HepG2 (cell line): ENCODE measurements around the gene RAD52. TPM values are rescaled to one million over a fixed set of nuclear protein-coding genes. Genes with fewer than 3 reads are reported as not detected.
A peak's percentile ranks its signal among the peaks of the same experiment; 100 is the strongest.

ENCODE experiments used
- ATAC-seq: fragments of 200-7000 bp; cut with Tn5 transposase; 3 replicates; pipeline ENCODE4 v1.9.1; 2020; ENCODE audit warnings: mild to moderate bottlenecking, moderate library complexity
- BruUV-seq: library from RNA; stranded (reverse); fragments of 400-500 nt; replicated peaks from 2 replicates; lab custom pipeline; 2021; lab: Mats Ljungman, UMichigan
- CTCF ChIA-PET: fragments of 300-600 bp; formaldehyde crosslinking; extraction: SDS; loops from one replicate; lab custom pipeline; 2021; ENCODE audit warnings: low total read pairs, inconsistent platforms, low intra/inter-chr PET ratio; lab: Yijun Ruan, JAX
- POLR2A ChIA-PET: fragments of 350-600 bp; sonication (Branson Sonifier 250); formaldehyde crosslinking; loops from one replicate; lab custom pipeline; 2020; ENCODE audit warnings: antibody characterized with exemption, inconsistent platforms; lab: Yijun Ruan, JAX
- DNase-seq: peaks from one replicate; pipeline ENCODE4 v3.0.0-alpha.2; 2015; ENCODE audit warnings: low spot score
- FAIRE-seq: peaks from 3 replicates; lab custom pipeline; 2011; peaks lifted over from hg19 to GRCh38; lab: Jason Lieb, UNC
- H2AFZ ChIP-seq: one replicate; pipeline ENCODE4 v1.6.1; 2011; ENCODE audit warnings: low read length, inconsistent platforms
- H3K27ac ChIP-seq: fragments of 300-600 bp; 3 replicates; pipeline ENCODE4 v1.8.0; 2011; ENCODE audit warnings: mixed run types, mild to moderate bottlenecking, mixed read lengths, low read length, inconsistent platforms; ENCODE audit not compliant: insufficient read depth; ENCODE audit errors: extremely low read length
- H3K27me3 ChIP-seq, 2 experiments: fragments of 200-600 bp in 1 of 2; 2 replicates in 1 of 2; 3 replicates in 1 of 2; pipeline versions ENCODE4 v1.6.0 to v1.8.0; 2011; ENCODE audit warnings: low read length in 2 of 2, mild to moderate bottlenecking in 2 of 2, moderate library complexity in 2 of 2, inconsistent platforms in 1 of 2; ENCODE audit not compliant: insufficient read depth in 2 of 2, control insufficient read depth in 1 of 2
- H3K36me3 ChIP-seq, 2 experiments: fragments of 200-600 bp in 1 of 2; replicated peaks in 1 of 2; 2 replicates in 1 of 2; 3 replicates in 1 of 2; pipeline versions ENCODE4 v1.5.1 to v1.8.0; 2011; ENCODE audit warnings: low read length in 2 of 2, inconsistent platforms in 1 of 2; ENCODE audit not compliant: insufficient read depth in 2 of 2, control insufficient read depth in 1 of 2
- H3K4me1 ChIP-seq: 2 replicates; pipeline ENCODE4 v1.5.1; 2012; ENCODE audit warnings: low read length, inconsistent platforms; ENCODE audit not compliant: insufficient read depth
- H3K4me2 ChIP-seq: 2 replicates; pipeline ENCODE4 v1.6.0; 2011; ENCODE audit warnings: low read depth, low read length, inconsistent platforms
- H3K4me3 ChIP-seq, 3 experiments: fragments of 200-600 bp in 1 of 3; sonication (generic), shearing (Covaris generic) in 1 of 3; replicated peaks in 1 of 3; 2 replicates each; pipeline ENCODE4 v1.5.1; 2011 to 2016; ENCODE audit warnings: low read length in 3 of 3, inconsistent platforms in 2 of 3, low read depth in 2 of 3, mild to moderate bottlenecking in 2 of 3, control low read depth in 1 of 3, mixed read lengths in 1 of 3; ENCODE audit not compliant: insufficient read depth in 1 of 3
- H3K79me2 ChIP-seq: one replicate; pipeline ENCODE4 v1.6.1; 2011; ENCODE audit warnings: low read length, inconsistent platforms; ENCODE audit not compliant: insufficient read depth
- H3K9ac ChIP-seq: 2 replicates; pipeline ENCODE4 v1.6.0; 2011; ENCODE audit warnings: mild to moderate bottlenecking, low read depth, low read length, inconsistent platforms; ENCODE audit not compliant: insufficient read depth
- H3K9me3 ChIP-seq: 2 replicates; pipeline ENCODE4 v1.5.1; 2012; ENCODE audit warnings: mild to moderate bottlenecking, low read length
- H4K20me1 ChIP-seq: 2 replicates; pipeline ENCODE4 v1.6.0; 2011; ENCODE audit warnings: inconsistent platforms, mild to moderate bottlenecking, low read length, moderate library complexity; ENCODE audit not compliant: insufficient read depth
- BCL6 ChIP-seq: IDR thresholded peaks from 2 replicates; pipeline ENCODE4 v1.6.1; 2016; ENCODE audit warnings: missing genetic modification reagents, missing compliant biosample characterization
- LCORL ChIP-seq, 2 experiments: fragments of 450-650 bp in 1 of 2; sonication (generic) in 1 of 2; formaldehyde crosslinking in 1 of 2; IDR thresholded peaks; 2 replicates each; pipeline versions ENCODE4 v1.5.0 to v1.6.1; 2017 to 2020; ENCODE audit warnings: antibody characterized with exemption in 1 of 2, missing genetic modification reagents in 1 of 2
- MEIS1 ChIP-seq: sonication (generic); formaldehyde crosslinking; IDR thresholded peaks from 2 replicates; pipeline ENCODE4 v1.9.0; 2021; ENCODE audit warnings: mild to moderate bottlenecking, missing genetic modification reagents, moderate library complexity, borderline replicate concordance
- ZNF234 ChIP-seq: sonication (generic); formaldehyde crosslinking; conservative IDR thresholded peaks from 2 replicates; pipeline ENCODE4 v1.5.1; 2020; ENCODE audit warnings: mild to moderate bottlenecking, missing genetic modification reagents
- ZNF24 ChIP-seq: fragments of 450-650 bp; IDR thresholded peaks from 2 replicates; pipeline ENCODE4 v1.6.1; 2017; ENCODE audit warnings: antibody characterized with exemption, mild to moderate bottlenecking
- ZNF510 ChIP-seq: sonication (generic); formaldehyde crosslinking; IDR thresholded peaks from 2 replicates; pipeline ENCODE4 v1.4.0; 2020; ENCODE audit warnings: low read depth, mild to moderate bottlenecking, missing genetic modification reagents
- WGBS: methylation state at CpG from one replicate; pipeline ENCODE4 v1.1.6; 2017; ENCODE audit warnings: low lambda C conversion rate; 5-methylcytosine and 5-hydroxymethylcytosine counted together
- in situ Hi-C: cut with HindIII; loops from 2 replicates; pipeline ENCODE4 v1.10.0; 2017; ENCODE audit warnings: low pct_unique_long_range_greater_than_20kb; ENCODE audit not compliant: extremely low pct_ligation_motif_present
- intact Hi-C: fragments of 100-400 bp; cut with micrococcal nuclease; formaldehyde crosslinking; loops from one replicate; pipeline ENCODE4 v1.10.0; 2022; ENCODE audit not compliant: unreplicated experiment
- polyA plus RNA-seq, 8 experiments: library from polyadenylated mRNA; depleted of rRNA in 3 of 8; stranded (reverse) in 7 of 8; unstranded in 1 of 8; fragments of >200 nt; fragmentation: Illumina TruSeq in 4 of 8; extraction: Trizol in 4 of 8; gene quantifications; 2 replicates each; pipeline versions ENCODE4 v1.2.1 to v1.2.3, GENCODE V29; 2011 to 2016; ENCODE audit warnings: low read depth in 4 of 8, missing spikeins in 1 of 8, mixed read lengths in 1 of 8; ENCODE audit not compliant: insufficient read depth in 1 of 8
- total RNA-seq, 5 experiments: library from RNA; depleted of rRNA; stranded (reverse); fragments of >200 nt; fragmentation: Illumina TruSeq; extraction: Trizol; gene quantifications; 2 replicates each; pipeline ENCODE4 v1.2.3, GENCODE V29; 2016; ENCODE audit warnings: low read depth in 1 of 5
- TF ChIP-seq, protein P1 (sequence below): sonication (generic); formaldehyde crosslinking; IDR thresholded peaks from 2 replicates; pipeline ENCODE4 v1.4.0; 2020; ENCODE audit warnings: mild to moderate bottlenecking, missing genetic modification reagents
- TF ChIP-seq, protein P2 (sequence below), 2 experiments: sonication (generic) in 1 of 2; formaldehyde crosslinking in 1 of 2; IDR thresholded peaks; 2 replicates each; pipeline versions ENCODE4 v1.4.0 to v1.6.1; 2018 to 2020; ENCODE audit warnings: missing genetic modification reagents in 2 of 2, borderline replicate concordance in 1 of 2, low read depth in 1 of 2, mild to moderate bottlenecking in 1 of 2, missing biosample characterization in 1 of 2

RAD52 gene
- total and polyA plus RNA-seq, 2 of the 13 experiments (the other 11 are each of a cell fraction or from before 2014, with no cell fraction given), result 14.3 to 19.9 TPM

DNA sequence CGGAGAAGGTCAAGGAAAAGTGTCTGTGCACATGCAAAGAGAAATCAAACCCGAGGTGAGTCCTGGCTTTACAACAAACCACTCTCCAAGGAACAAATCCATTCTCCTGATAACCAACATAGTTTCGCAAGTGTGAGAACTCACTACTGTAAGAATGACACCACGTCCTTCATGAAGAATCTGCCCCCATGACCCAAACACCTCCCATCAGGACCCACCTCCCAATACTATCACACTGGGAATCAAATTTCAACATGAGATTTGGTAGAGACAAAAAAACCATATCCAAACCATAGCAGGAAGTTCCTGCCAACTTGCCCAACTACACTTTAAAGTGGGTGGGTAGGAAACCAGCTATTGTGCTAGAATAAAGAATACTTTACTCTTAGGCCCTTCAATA lies 39.2 kb upstream of the RAD52 start:
- CTCF ChIA-PET, result no interaction called here
- H3K27ac ChIP-seq, result no peak overlapping the region
- H3K9me3 ChIP-seq, result no peaks in the 10 kb centered on the region
- peaks cover 33% of the 10 kb centered on the region for H3K4me1 ChIP-seq
- 83% methylated on average over 4 of the region's 4 CpGs for WGBS
- intact Hi-C loops, result no loop called here
- H3K79me2 ChIP-seq, result peaks cover 20% of the 10 kb centered on the region
- BruUV-seq, result no TSS peak
- FAIRE-seq (peak; percentile 4), ATAC-seq (no peak), DNase-seq (no peak)
- H4K20me1 ChIP-seq, result no peaks in the 10 kb centered on the region
- POLR2A ChIA-PET, result interaction anchor here (1.0 kb wide), 1 partner anchor 40 kb away, joined by 3 read pairs; the partner anchor contains the start of gene RAD52
- no peak overlapping the region for H2AFZ ChIP-seq
- 0 out of 2 replicates have a peak overlapping the region, but pooled peaks have one; percentile 91 for H3K9ac ChIP-seq
- no peak overlapping the region for H3K4me3 ChIP-seq
- H3K27me3 ChIP-seq, result no peaks in the 10 kb centered on the region; a peak in 1 of 5 replicates
- peak overlapping the region; percentile 94; the same call in 1 of the 2 replicates for H3K4me2 ChIP-seq
- in situ Hi-C loops, result no loop called here
- TF ChIP-seq LCORL (IDR thresholded peaks at IDR 0.05), result no peak
- no peak for TF ChIP-seq LCORL (CRISPR knock-in tag; IDR thresholded peaks at IDR 0.05)
- TF ChIP-seq, protein P1, sequence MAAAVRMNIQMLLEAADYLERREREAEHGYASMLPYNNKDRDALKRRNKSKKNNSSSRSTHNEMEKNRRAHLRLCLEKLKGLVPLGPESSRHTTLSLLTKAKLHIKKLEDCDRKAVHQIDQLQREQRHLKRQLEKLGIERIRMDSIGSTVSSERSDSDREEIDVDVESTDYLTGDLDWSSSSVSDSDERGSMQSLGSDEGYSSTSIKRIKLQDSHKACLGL (CRISPR knock-in tag), result no peak
- no peaks in the 10 kb centered on the region for H3K36me3 ChIP-seq

DNA sequence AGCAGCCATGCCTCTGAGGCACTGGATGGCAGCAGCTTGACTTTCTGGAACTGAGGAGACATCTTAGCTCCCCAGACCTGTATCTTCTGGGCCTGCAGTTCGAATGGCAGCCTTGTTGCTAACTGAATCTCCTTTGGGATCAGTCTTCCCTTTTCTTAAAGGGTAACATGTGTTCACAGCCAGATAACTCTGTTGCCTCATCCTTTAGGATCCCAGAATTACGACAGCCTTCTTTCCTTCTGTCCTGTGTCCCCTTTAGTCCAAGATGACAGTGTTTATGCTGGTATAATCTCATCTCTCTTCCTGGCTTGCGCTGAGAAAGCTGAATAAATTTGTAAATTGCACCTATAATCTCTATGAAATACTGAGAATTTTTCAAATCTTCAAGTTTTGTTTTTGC lies 32.5 kb upstream of the RAD52 start:
- Histone ChIP-seq H3K4me2 (no peak overlapping the region), H3K4me1 (no peaks in the 10 kb centered on the region), H3K27me3 (no peaks in the 10 kb centered on the region), H3K27ac (no peak overlapping the region), H3K79me2 (no peaks in the 10 kb centered on the region), H3K36me3 (no peaks in the 10 kb centered on the region), H3K4me3 (no peak overlapping the region), H3K9ac (no peak overlapping the region), H4K20me1 (no peaks in the 10 kb centered on the region), H3K9me3 (no peaks in the 10 kb centered on the region), H2AFZ (no peak overlapping the region)
- ATAC-seq, result no peak
- FAIRE-seq, result no peak
- no peak for TF ChIP-seq ZNF234 (CRISPR knock-in tag)
- TF ChIP-seq ZNF24, result no peak
- no peak for TF ChIP-seq BCL6 (CRISPR knock-in tag)
- TF ChIP-seq MEIS1, result no peak
- TF ChIP-seq ZNF510 (CRISPR knock-in tag), result no peak
- TF ChIP-seq, protein P2, sequence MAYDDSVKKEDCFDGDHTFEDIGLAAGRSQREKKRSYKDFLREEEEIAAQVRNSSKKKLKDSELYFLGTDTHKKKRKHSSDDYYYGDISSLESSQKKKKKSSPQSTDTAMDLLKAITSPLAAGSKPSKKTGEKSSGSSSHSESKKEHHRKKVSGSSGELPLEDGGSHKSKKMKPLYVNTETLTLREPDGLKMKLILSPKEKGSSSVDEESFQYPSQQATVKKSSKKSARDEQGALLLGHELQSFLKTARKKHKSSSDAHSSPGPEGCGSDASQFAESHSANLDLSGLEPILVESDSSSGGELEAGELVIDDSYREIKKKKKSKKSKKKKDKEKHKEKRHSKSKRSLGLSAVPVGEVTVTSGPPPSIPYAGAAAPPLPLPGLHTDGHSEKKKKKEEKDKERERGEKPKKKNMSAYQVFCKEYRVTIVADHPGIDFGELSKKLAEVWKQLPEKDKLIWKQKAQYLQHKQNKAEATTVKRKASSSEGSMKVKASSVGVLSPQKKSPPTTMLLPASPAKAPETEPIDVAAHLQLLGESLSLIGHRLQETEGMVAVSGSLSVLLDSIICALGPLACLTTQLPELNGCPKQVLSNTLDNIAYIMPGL (CRISPR knock-in tag; IDR thresholded peaks at IDR 0.05; ENCODE audit: borderline replicate concordance in 1 of 2, low read depth in 1 of 2), result no peak
- in situ Hi-C loops (no loop called here), intact Hi-C loops (no loop called here)
- WGBS, result 67% methylated on average over 3 of the region's 3 CpGs
- ChIA-PET CTCF (no interaction called here), POLR2A (no interaction called here)
- no TSS peak for BruUV-seq
- no peak for DNase-seq
